ENCODE measurements around the gene LAMA3. TPM values are rescaled to one million over a fixed set of nuclear protein-coding genes. Genes with fewer than 3 reads are reported as not detected.

The LAMA3 gene
- total and polyA plus RNA-seq, 2 experiments from 2014 or later = 3.9 to 4.9 TPM

GRCh38 chr18:23641937-23642666 lies 47.2 kb upstream of the LAMA3 start:
- no peak for ATAC-seq
- H4K20me1 ChIP-seq (replicated peaks; ENCODE audit: insufficient read depth) = 0 out of 2 replicates have a peak, but pooled peaks cover 4% of the 10 kb centered on the region
- TF ChIP-seq REST (IDR thresholded peaks at IDR 0.05; ENCODE audit: unreplicated experiment) (no peak), POLR2AphosphoS5 (IDR thresholded peaks at IDR 0.05; ENCODE audit: low read depth) (no peak), EZH2phosphoT487 (IDR thresholded peaks at IDR 0.05; ENCODE audit: unreplicated experiment) (no peak), ZNF331 (CRISPR knock-in tag; IDR thresholded peaks at IDR 0.05; ENCODE audit: low read depth) (no peak), NANOG (IDR thresholded peaks at IDR 0.05; ENCODE audit: borderline replicate concordance) (no peak), JUNB (IDR thresholded peaks at IDR 0.05; ENCODE audit: unreplicated experiment) (no peak), STAT1 (IDR thresholded peaks at IDR 0.05; ENCODE audit: unreplicated experiment) (no peak), ZNF114 (CRISPR knock-in tag; IDR thresholded peaks at IDR 0.05) (no peak), ETS1 (IDR thresholded peaks at IDR 0.05) (no peak)
- H3K36me3 ChIP-seq (ENCODE audit: insufficient read depth) = 0 out of 2 replicates have a peak, but pooled peaks cover 6% of the 10 kb centered on the region
- no peaks in the 10 kb centered on the region for H3K4me1 ChIP-seq (ENCODE audit: insufficient read depth)
- H3F3A ChIP-seq (replicated peaks; ENCODE audit: low read depth) = no peaks in the 10 kb centered on the region
- peaks cover 1% of the 10 kb centered on the region for H3K27me3 Mint-ChIP-seq (ENCODE audit: insufficient read depth, low read depth, poor library complexity)
- peaks cover 19% of the 10 kb centered on the region for H3K9me3 Mint-ChIP-seq
- peak; percentile 28 for DNase-seq (ENCODE audit: low spot score)
- H2AFZ ChIP-seq = no peak overlapping the region
- no peak overlapping the region for H3K4me3 Mint-ChIP-seq
- H3K27ac Mint-ChIP-seq = no peak overlapping the region
- no peak overlapping the region for H3K4me2 ChIP-seq
- H3K4me3 ChIP-seq = no peak overlapping the region
- 0 out of 3 replicates have a peak, but pooled peaks cover 2% of the 10 kb centered on the region for H3K4me1 Mint-ChIP-seq
- no peaks in the 10 kb centered on the region for H3K79me2 ChIP-seq (replicated peaks; ENCODE audit: insufficient read depth)
- no peaks in the 10 kb centered on the region for H3K27me3 ChIP-seq (ENCODE audit: insufficient read depth)
- H3K9me2 ChIP-seq (ENCODE audit: insufficient read depth) = no peaks in the 10 kb centered on the region
- peaks cover 15% of the 10 kb centered on the region for H3K36me3 Mint-ChIP-seq (ENCODE audit: low read depth)
- H3K27ac ChIP-seq (ENCODE audit: low read depth) = no peak overlapping the region

DNA sequence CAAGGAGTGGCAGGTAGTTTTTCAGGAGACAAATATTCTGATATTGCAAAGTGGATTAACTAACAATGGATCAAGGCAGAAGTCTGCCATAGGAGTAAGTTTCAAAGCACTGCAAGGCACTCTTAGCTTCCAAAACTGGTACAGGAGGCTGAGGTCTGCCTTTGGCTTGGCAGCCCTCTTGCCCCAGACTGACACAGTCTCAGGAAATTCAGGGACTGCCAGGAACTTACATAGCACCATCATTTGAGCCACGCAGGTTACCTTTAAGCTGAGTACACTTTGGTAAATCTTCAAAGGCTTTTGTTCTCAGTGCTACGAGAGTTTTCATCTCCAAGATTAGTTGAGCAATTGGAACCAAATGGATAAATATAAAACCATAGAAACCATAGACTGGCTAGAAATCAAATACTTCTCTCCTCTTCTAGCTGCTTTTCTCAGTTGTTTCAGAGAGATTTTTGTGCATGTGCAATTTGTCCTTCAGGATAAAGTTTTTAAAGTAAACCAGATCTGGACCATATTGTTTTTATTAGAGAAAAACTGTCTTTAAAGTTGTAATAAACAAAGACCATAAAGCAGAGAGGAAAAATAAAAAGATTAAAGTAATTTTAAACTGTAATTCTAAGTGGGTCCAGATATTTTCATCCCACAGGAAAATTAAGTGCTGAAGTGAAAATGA lies 45.3 kb upstream of the LAMA3 start:
- Mint-ChIP-seq H3K4me1 (peaks cover 5% of the 10 kb centered on the region; the same call in 1 of the 3 replicates), H3K36me3 (ENCODE audit: low read depth) (peaks cover 15% of the 10 kb centered on the region), H3K27ac (no peak overlapping the region), H3K9me3 (peaks cover 19% of the 10 kb centered on the region), H3K27me3 (ENCODE audit: insufficient read depth, low read depth, poor library complexity) (peaks cover 1% of the 10 kb centered on the region), H3K4me3 (no peak overlapping the region)
- no peaks in the 10 kb centered on the region for H3K9me2 ChIP-seq (ENCODE audit: insufficient read depth)
- H4K20me1 ChIP-seq (replicated peaks; ENCODE audit: insufficient read depth) = 0 out of 2 replicates have a peak, but pooled peaks cover 4% of the 10 kb centered on the region
- ATAC-seq (no peak), DNase-seq (ENCODE audit: low spot score) (no peak)
- H2AFZ ChIP-seq = no peak overlapping the region
- no peak overlapping the region for H3K27ac ChIP-seq (ENCODE audit: low read depth)
- H3K79me2 ChIP-seq (replicated peaks; ENCODE audit: insufficient read depth) = no peaks in the 10 kb centered on the region
- no peak overlapping the region for H3K4me3 ChIP-seq
- H3K4me2 ChIP-seq = no peak overlapping the region
- H3K27me3 ChIP-seq (ENCODE audit: insufficient read depth) = no peaks in the 10 kb centered on the region
- H3K4me1 ChIP-seq (ENCODE audit: insufficient read depth) = no peaks in the 10 kb centered on the region
- no peaks in the 10 kb centered on the region for H3F3A ChIP-seq (replicated peaks; ENCODE audit: low read depth)
- H3K36me3 ChIP-seq (ENCODE audit: insufficient read depth) = 0 out of 2 replicates have a peak, but pooled peaks cover 6% of the 10 kb centered on the region
- TF ChIP-seq CREB1 (CRISPR knock-in tag; IDR thresholded peaks at IDR 0.05; ENCODE audit: low read depth) (no peak), STAT1 (IDR thresholded peaks at IDR 0.05; ENCODE audit: unreplicated experiment) (no peak), EZH2phosphoT487 (IDR thresholded peaks at IDR 0.05; ENCODE audit: unreplicated experiment) (no peak), NANOG (IDR thresholded peaks at IDR 0.05; ENCODE audit: borderline replicate concordance) (no peak), POLR2AphosphoS5 (IDR thresholded peaks at IDR 0.05; ENCODE audit: low read depth) (no peak), ZNF331 (CRISPR knock-in tag; IDR thresholded peaks at IDR 0.05; ENCODE audit: low read depth) (no peak)
